Thyroid gland (tissue), 4 donors: ENCODE data around the gene C14orf93. TPM values are rescaled to one million over a fixed set of nuclear protein-coding genes. Genes with fewer than 3 reads are reported as not detected.

Source experiments
- DNase-seq, 2 donors: peaks; one replicate each; pipeline ENCODE4 v3.0.0-alpha.2; 2019
- H3K27ac ChIP-seq, 3 donors: fragments of 200-600 bp; sonication (generic); 1 replicate in 2 of 3; 2 replicates in 1 of 3; pipeline ENCODE4 v1.5.1; 2016 to 2019; ENCODE audit warnings: mild to moderate bottlenecking in 1 of 3, moderate library complexity in 1 of 3
- H3K27me3 ChIP-seq: fragments of 200-600 bp; sonication (generic); one replicate; pipeline ENCODE4 v1.5.1; 2019
- H3K36me3 ChIP-seq, 2 donors: fragments of 200-600 bp; sonication (generic); one replicate each; pipeline ENCODE4 v1.5.1; 2016 to 2019
- H3K4me1 ChIP-seq, 2 donors: fragments of 200-600 bp; sonication (generic); one replicate each; pipeline ENCODE4 v1.5.1; 2017 to 2019
- H3K4me3 ChIP-seq, 3 donors: fragments of 200-600 bp; sonication (generic); replicated peaks in 1 of 3; 1 replicate in 2 of 3; 2 replicates in 1 of 3; pipeline ENCODE4 v1.5.1; 2016; ENCODE audit warnings: mild to moderate bottlenecking in 1 of 3
- H3K9me3 ChIP-seq: fragments of 200-600 bp; sonication (generic); one replicate; pipeline ENCODE4 v1.5.1; 2017
- CTCF ChIP-seq, 6 experiments: fragments of 200-600 bp in 3 of 6; fragments of 450-650 bp in 3 of 6; sonication (generic) in 3 of 6; IDR thresholded peaks; one replicate each; pipeline ENCODE4 v1.5.1; 2016 to 2019; ENCODE audit warnings: antibody characterized with exemption in 6 of 6, mild to moderate bottlenecking in 2 of 6, inconsistent platforms in 1 of 6, moderate library complexity in 1 of 6
- POLR2A ChIP-seq, 2 donors: fragments of 450-650 bp; IDR thresholded peaks; one replicate each; pipeline ENCODE4 v1.6.1; 2017; ENCODE audit warnings: antibody characterized with exemption in 2 of 2, mild to moderate bottlenecking in 2 of 2, moderate library complexity in 1 of 2
- WGBS, 2 donors: methylation state at CpG; one replicate each; pipeline ENCODE4 v1.1.5; 2017; 5-methylcytosine and 5-hydroxymethylcytosine counted together
- intact Hi-C: fragments of 100-400 bp; cut with DNase I; formaldehyde crosslinking; loops from one replicate; pipeline ENCODE4 v1.15.1; 2023
- total RNA-seq, 4 donors: library from RNA; depleted of rRNA; stranded (reverse); fragments of >200 nt; gene quantifications; one replicate each; pipeline ENCODE4 v1.2.3, GENCODE V29; 2016

Gene C14orf93
- total RNA-seq, 4 donors from 2014 or later: 11.6 to 20.6 (median 15.4) TPM

DNA sequence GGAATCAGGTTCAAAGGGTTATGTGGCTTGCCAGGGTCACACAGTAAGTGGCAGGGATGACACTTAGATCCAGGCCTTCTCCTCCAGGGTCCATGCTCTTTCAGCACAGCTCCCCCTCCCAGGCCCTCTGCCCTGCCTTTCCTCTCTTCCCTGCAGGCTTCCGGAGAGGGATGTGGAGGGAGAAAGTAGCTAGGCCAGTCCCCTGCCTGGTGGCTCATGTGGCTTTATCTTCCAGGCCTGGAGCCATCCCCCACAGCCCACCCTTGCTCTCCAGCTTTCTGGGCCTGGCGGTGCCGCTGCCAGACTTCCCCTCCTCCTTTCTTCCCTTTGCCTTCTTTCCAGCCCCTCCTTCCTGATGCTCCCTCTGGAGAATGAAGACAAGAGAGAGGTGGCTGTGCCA lies 33.8 kb upstream of the C14orf93 start:
- Histone ChIP-seq H3K36me3 (no peaks in the 10 kb centered on the region), H3K4me1 (no peaks in the 10 kb centered on the region), H3K27ac (no peak overlapping the region), H3K4me3 (no peak overlapping the region), H3K9me3 (no peaks in the 10 kb centered on the region), H3K27me3 (no peaks in the 10 kb centered on the region)
- 61 to 86% methylated on average over 3 of the region's 3 CpGs for WGBS, 2 donors
- intact Hi-C loops: no loop called here
- no peak for TF ChIP-seq CTCF (IDR thresholded peaks at IDR 0.05)
- no peak for TF ChIP-seq POLR2A (IDR thresholded peaks at IDR 0.05)
- no peak for DNase-seq

- Histone ChIP-seq H3K36me3 (no peaks in the 10 kb centered on the region), H3K27me3 (no peaks in the 10 kb centered on the region), H3K4me3 (no peak overlapping the region), H3K27ac (no peak overlapping the region), H3K4me1 (no peaks in the 10 kb centered on the region), H3K9me3 (no peaks in the 10 kb centered on the region)
- intact Hi-C loops: no loop called here
- 79 to 90% methylated on average over 6 of the region's 6 CpGs for WGBS, 2 donors
- DNase-seq: no peak
- TF ChIP-seq POLR2A (IDR thresholded peaks at IDR 0.05) (no peak), CTCF (IDR thresholded peaks at IDR 0.05) (no peak)
Observed at GRCh38 chr14:23043145-23043544, 33.2 kb upstream of the C14orf93 start.

GRCh38 chr14:23042162-23042965 lies 32.4 kb upstream of the C14orf93 start, which contains the start of gene PSMB11:
TSS of gene PSMB11 (plus strand) at chr14:23042212. CDS start at chr14:23042226, 14 bp downstream.
- 96% methylated on average over 17 to 31 of the region's 36 CpGs for WGBS, 2 donors
- no peak for TF ChIP-seq POLR2A (IDR thresholded peaks at IDR 0.05)
- TF ChIP-seq CTCF (IDR thresholded peaks at IDR 0.05): no peak
- H3K4me3 ChIP-seq: no peak within 1 kb of the TSS
- no peaks in the 10 kb centered on the region for H3K9me3 ChIP-seq
- no peaks in the 10 kb centered on the region for H3K4me1 ChIP-seq
- H3K27ac ChIP-seq: no peak within 1 kb of the TSS
- no peaks in the 10 kb centered on the region for H3K27me3 ChIP-seq
- no peak for DNase-seq
- H3K36me3 ChIP-seq: no peaks in the 10 kb centered on the region
- intact Hi-C loops: no loop called here

GRCh38 chr14:23041729-23042128 lies 31.8 kb upstream of the C14orf93 start:
- no peaks in the 10 kb centered on the region for H3K9me3 ChIP-seq
- no peaks in the 10 kb centered on the region for H3K27me3 ChIP-seq
- no peaks in the 10 kb centered on the region for H3K36me3 ChIP-seq
- no peaks in the 10 kb centered on the region for H3K4me1 ChIP-seq
- WGBS, 2 donors: 90% methylated on average over 8 of the region's 8 CpGs
- intact Hi-C loops: no loop called here
- no peak for TF ChIP-seq POLR2A (IDR thresholded peaks at IDR 0.05)
- TF ChIP-seq CTCF (IDR thresholded peaks at IDR 0.05): no peak
- H3K27ac ChIP-seq: no peak overlapping the region
- no peak for DNase-seq
- no peak overlapping the region for H3K4me3 ChIP-seq

GRCh38 chr14:23040100-23040499 lies 30.2 kb upstream of the C14orf93 start:
- no peak overlapping the region for H3K27ac ChIP-seq
- no peaks in the 10 kb centered on the region for H3K9me3 ChIP-seq
- no peak for TF ChIP-seq POLR2A (IDR thresholded peaks at IDR 0.05)
- no peak for TF ChIP-seq CTCF (IDR thresholded peaks at IDR 0.05)
- no peaks in the 10 kb centered on the region for H3K36me3 ChIP-seq
- no peaks in the 10 kb centered on the region for H3K4me1 ChIP-seq
- H3K27me3 ChIP-seq: no peaks in the 10 kb centered on the region
- intact Hi-C loops: no loop called here
- DNase-seq: no peak
- H3K4me3 ChIP-seq: no peak overlapping the region
- 86 to 91% methylated on average over 4 of the region's 4 CpGs for WGBS, 2 donors
